ENCODE results near the gene FTH1.

- no peak for TF ChIP-seq CTCF (conservative IDR thresholded peaks at IDR 0.05 in 1 of 2, IDR thresholded peaks at IDR 0.05 in 1 of 2; ENCODE audit: low read depth in 1 of 2, low read length in 2 of 2)
- TF ChIP-seq EZH2 (IDR thresholded peaks at IDR 0.05; ENCODE audit: low read length, missing control alignments), result no peak
Measured at GRCh38 chr11:61916737-61917333, 50.6 kb downstream of the FTH1 start.

Data from fibroblast of lung (primary cell).